HepG2 (cell line): Measurements from ENCODE around the gene ACADS. TPM values are rescaled to one million over a fixed set of nuclear protein-coding genes. Genes with fewer than 3 reads are reported as not detected.
A peak's percentile ranks its signal among the peaks of the same experiment; 100 is the strongest.

ENCODE experiments used
- ATAC-seq: fragments of 200-7000 bp; cut with Tn5 transposase; 3 replicates; pipeline ENCODE4 v1.9.1; 2020; ENCODE audit warnings: mild to moderate bottlenecking, moderate library complexity
- Bru-seq: library from RNA; stranded (reverse); fragments of 400-500 nt; gene quantifications from one replicate; lab custom pipeline; 2021; lab: Mats Ljungman, UMichigan
- BruChase-seq, 2 experiments: library from RNA; stranded (reverse); fragments of 400-500 nt; gene quantifications; one replicate each; lab custom pipeline; 2021; lab: Mats Ljungman, UMichigan
- BruUV-seq: library from RNA; stranded (reverse); fragments of 400-500 nt; replicated peaks from 2 replicates; lab custom pipeline; 2021; lab: Mats Ljungman, UMichigan
- CTCF ChIA-PET: fragments of 300-600 bp; formaldehyde crosslinking; extraction: SDS; loops from one replicate; lab custom pipeline; 2021; ENCODE audit warnings: low total read pairs, inconsistent platforms, low intra/inter-chr PET ratio; lab: Yijun Ruan, JAX
- POLR2A ChIA-PET: fragments of 350-600 bp; sonication (Branson Sonifier 250); formaldehyde crosslinking; loops from one replicate; lab custom pipeline; 2020; ENCODE audit warnings: antibody characterized with exemption, inconsistent platforms; lab: Yijun Ruan, JAX
- DNase-seq: peaks from one replicate; pipeline ENCODE4 v3.0.0-alpha.2; 2015; ENCODE audit warnings: low spot score
- FAIRE-seq: peaks from 3 replicates; lab custom pipeline; 2011; peaks lifted over from hg19 to GRCh38; lab: Jason Lieb, UNC
- H2AFZ ChIP-seq: one replicate; pipeline ENCODE4 v1.6.1; 2011; ENCODE audit warnings: low read length, inconsistent platforms
- H3K27ac ChIP-seq: fragments of 300-600 bp; 3 replicates; pipeline ENCODE4 v1.8.0; 2011; ENCODE audit warnings: mixed run types, mild to moderate bottlenecking, mixed read lengths, low read length, inconsistent platforms; ENCODE audit not compliant: insufficient read depth; ENCODE audit errors: extremely low read length
- H3K27me3 ChIP-seq, 2 experiments: fragments of 200-600 bp in 1 of 2; 2 replicates in 1 of 2; 3 replicates in 1 of 2; pipeline versions ENCODE4 v1.6.0 to v1.8.0; 2011; ENCODE audit warnings: low read length in 2 of 2, mild to moderate bottlenecking in 2 of 2, moderate library complexity in 2 of 2, inconsistent platforms in 1 of 2; ENCODE audit not compliant: insufficient read depth in 2 of 2, control insufficient read depth in 1 of 2
- H3K36me3 ChIP-seq, 2 experiments: fragments of 200-600 bp in 1 of 2; replicated peaks in 1 of 2; 2 replicates in 1 of 2; 3 replicates in 1 of 2; pipeline versions ENCODE4 v1.5.1 to v1.8.0; 2011; ENCODE audit warnings: low read length in 2 of 2, inconsistent platforms in 1 of 2; ENCODE audit not compliant: insufficient read depth in 2 of 2, control insufficient read depth in 1 of 2
- H3K4me1 ChIP-seq: 2 replicates; pipeline ENCODE4 v1.5.1; 2012; ENCODE audit warnings: low read length, inconsistent platforms; ENCODE audit not compliant: insufficient read depth
- H3K4me2 ChIP-seq: 2 replicates; pipeline ENCODE4 v1.6.0; 2011; ENCODE audit warnings: low read depth, low read length, inconsistent platforms
- H3K4me3 ChIP-seq, 3 experiments: fragments of 200-600 bp in 1 of 3; sonication (generic), shearing (Covaris generic) in 1 of 3; replicated peaks in 1 of 3; 2 replicates each; pipeline ENCODE4 v1.5.1; 2011 to 2016; ENCODE audit warnings: low read length in 3 of 3, inconsistent platforms in 2 of 3, low read depth in 2 of 3, mild to moderate bottlenecking in 2 of 3, control low read depth in 1 of 3, mixed read lengths in 1 of 3; ENCODE audit not compliant: insufficient read depth in 1 of 3
- H3K79me2 ChIP-seq: one replicate; pipeline ENCODE4 v1.6.1; 2011; ENCODE audit warnings: low read length, inconsistent platforms; ENCODE audit not compliant: insufficient read depth
- H3K9ac ChIP-seq: 2 replicates; pipeline ENCODE4 v1.6.0; 2011; ENCODE audit warnings: mild to moderate bottlenecking, low read depth, low read length, inconsistent platforms; ENCODE audit not compliant: insufficient read depth
- H3K9me3 ChIP-seq: 2 replicates; pipeline ENCODE4 v1.5.1; 2012; ENCODE audit warnings: mild to moderate bottlenecking, low read length
- H4K20me1 ChIP-seq: 2 replicates; pipeline ENCODE4 v1.6.0; 2011; ENCODE audit warnings: inconsistent platforms, mild to moderate bottlenecking, low read length, moderate library complexity; ENCODE audit not compliant: insufficient read depth
- CBX2 ChIP-seq, 2 experiments: fragments of 200-600 bp in 1 of 2; sonication (generic); formaldehyde crosslinking in 1 of 2; IDR thresholded peaks; 2 replicates each; pipeline versions ENCODE4 v1.7.0 to v1.8.1; 2018 to 2022; ENCODE audit warnings: low read depth in 2 of 2, low read length in 1 of 2, mild to moderate bottlenecking in 1 of 2, missing genetic modification reagents in 1 of 2
- HDAC2 ChIP-seq: sonication (generic); formaldehyde crosslinking; IDR thresholded peaks from 2 replicates; pipeline ENCODE4 v1.4.0; 2020; ENCODE audit warnings: missing genetic modification reagents
- SRSF1 ChIP-seq: fragments of 200-400 bp; formaldehyde crosslinking; optimal IDR thresholded peaks from 2 replicates; pipeline ENCODE3; 2017; ENCODE audit warnings: mild to moderate bottlenecking, low read depth, low read length, moderate library complexity
- TAF1 ChIP-seq: sonication (generic); formaldehyde crosslinking; IDR thresholded peaks from 2 replicates; pipeline ENCODE4 v1.4.0; 2020; ENCODE audit warnings: missing genetic modification reagents
- TEAD2 ChIP-seq: sonication (generic); formaldehyde crosslinking; IDR thresholded peaks from 2 replicates; pipeline ENCODE4 v1.9.0; 2021; ENCODE audit warnings: missing genetic modification reagents
- ZGPAT ChIP-seq: IDR thresholded peaks from 2 replicates; pipeline ENCODE4 v1.6.1; 2016; ENCODE audit warnings: mild to moderate bottlenecking
- ZNF337 ChIP-seq: sonication (generic); formaldehyde crosslinking; IDR thresholded peaks from 2 replicates; pipeline ENCODE4 v1.5.1; 2020; ENCODE audit warnings: missing genetic modification reagents, low read depth, mild to moderate bottlenecking, borderline replicate concordance
- ZNF501 ChIP-seq: sonication (generic); formaldehyde crosslinking; IDR thresholded peaks from 2 replicates; pipeline ENCODE4 v1.5.1; 2020; ENCODE audit warnings: mild to moderate bottlenecking, moderate library complexity, missing genetic modification reagents
- ZNF564 ChIP-seq: sonication (generic); formaldehyde crosslinking; IDR thresholded peaks from 2 replicates; pipeline ENCODE4 v1.8.1; 2023; ENCODE audit warnings: mild to moderate bottlenecking, missing genetic modification reagents
- ZNF883 ChIP-seq: sonication (generic); formaldehyde crosslinking; IDR thresholded peaks from 2 replicates; pipeline ENCODE4 v1.5.1; 2020; ENCODE audit warnings: mild to moderate bottlenecking, missing genetic modification reagents; ENCODE audit errors: not compliant biosample characterization
- WGBS: methylation state at CpG from one replicate; pipeline ENCODE4 v1.1.6; 2017; ENCODE audit warnings: low lambda C conversion rate; 5-methylcytosine and 5-hydroxymethylcytosine counted together
- in situ Hi-C: cut with HindIII; loops from 2 replicates; pipeline ENCODE4 v1.10.0; 2017; ENCODE audit warnings: low pct_unique_long_range_greater_than_20kb; ENCODE audit not compliant: extremely low pct_ligation_motif_present
- intact Hi-C: fragments of 100-400 bp; cut with micrococcal nuclease; formaldehyde crosslinking; loops from one replicate; pipeline ENCODE4 v1.10.0; 2022; ENCODE audit not compliant: unreplicated experiment
- long read RNA-seq, 2 experiments: library from RNA in 1 of 2; library from polyadenylated mRNA in 1 of 2; stranded (forward) in 1 of 2; unstranded in 1 of 2; transcript quantifications; one replicate each; pipeline ENCODE4 v2.0.0, GENCODE V29; 2019 to 2022
- polyA minus RNA-seq, 3 experiments: library from RNA; depleted of rRNA, polyadenylated mRNA; stranded (reverse); fragments of >200 nt; gene quantifications; 2 replicates each; pipeline ENCODE4 v1.2.3, GENCODE V29; 2011; ENCODE audit warnings: low replicate concordance in 1 of 3
- polyA plus RNA-seq, 8 experiments: library from polyadenylated mRNA; depleted of rRNA in 3 of 8; stranded (reverse) in 7 of 8; unstranded in 1 of 8; fragments of >200 nt; fragmentation: Illumina TruSeq in 4 of 8; extraction: Trizol in 4 of 8; gene quantifications; 2 replicates each; pipeline versions ENCODE4 v1.2.1 to v1.2.3, GENCODE V29; 2011 to 2016; ENCODE audit warnings: low read depth in 4 of 8, missing spikeins in 1 of 8, mixed read lengths in 1 of 8; ENCODE audit not compliant: insufficient read depth in 1 of 8
- total RNA-seq, 5 experiments: library from RNA; depleted of rRNA; stranded (reverse); fragments of >200 nt; fragmentation: Illumina TruSeq; extraction: Trizol; gene quantifications; 2 replicates each; pipeline ENCODE4 v1.2.3, GENCODE V29; 2016; ENCODE audit warnings: low read depth in 1 of 5

Gene ACADS
- total RNA-seq (2016; rRNA removed; fragmentation: Illumina TruSeq; extraction: Trizol), result 22.4 and 27.7 TPM in 2 replicates
- total RNA-seq (2016; cell fraction: cytosol; rRNA removed; fragmentation: Illumina TruSeq; extraction: Trizol; ENCODE audit: low read depth), result 6.0 and 6.3 TPM in 2 replicates
- 23.1 and 29.1 TPM in 2 replicates for total RNA-seq (2016; cell fraction: insoluble cytoplasmic fraction; rRNA removed; fragmentation: Illumina TruSeq; extraction: Trizol)
- total RNA-seq (2016; cell fraction: membrane; rRNA removed; fragmentation: Illumina TruSeq; extraction: Trizol), result 9.4 and 9.6 TPM in 2 replicates
- total RNA-seq (2016; cell fraction: nucleus; rRNA removed; fragmentation: Illumina TruSeq; extraction: Trizol), result 15.4 and 17.9 TPM in 2 replicates
- 17.4 and 25.4 TPM in 2 replicates for polyA plus RNA-seq (2011; rRNA removed)
- 18.0 and 24.2 TPM in 2 replicates for polyA plus RNA-seq (2011; cell fraction: cytosol; rRNA removed)
- polyA plus RNA-seq (2011; cell fraction: nucleus; rRNA removed), result 56.5 and 57.9 TPM in 2 replicates
- polyA plus RNA-seq (2012), result 16.1 and 18.5 TPM in 2 replicates
- 4.5 and 4.6 TPM in 2 replicates for polyA plus RNA-seq (2016; cell fraction: cytosol; fragmentation: Illumina TruSeq; extraction: Trizol; ENCODE audit: low read depth)
- polyA plus RNA-seq (2016; cell fraction: insoluble cytoplasmic fraction; fragmentation: Illumina TruSeq; extraction: Trizol; ENCODE audit: low read depth), result 17.0 and 22.0 TPM in 2 replicates
- polyA plus RNA-seq (2016; cell fraction: membrane; fragmentation: Illumina TruSeq; extraction: Trizol; ENCODE audit: low read depth), result 5.6 and 5.7 TPM in 2 replicates
- polyA plus RNA-seq (2016; cell fraction: nucleus; fragmentation: Illumina TruSeq; extraction: Trizol; ENCODE audit: insufficient read depth, low read depth), result 30.9 and 31.9 TPM in 2 replicates
- 6.9 and 23.2 TPM in 2 replicates for polyA minus RNA-seq (2011; rRNA and poly(A)+ RNA removed; ENCODE audit: low replicate concordance)
- 15.2 and 16.1 TPM in 2 replicates for polyA minus RNA-seq (2011; cell fraction: cytosol; rRNA and poly(A)+ RNA removed)
- 9.3 and 10.6 TPM in 2 replicates for polyA minus RNA-seq (2011; cell fraction: nucleus; rRNA and poly(A)+ RNA removed)
- percentile 60 among the genes with signal in this experiment for Bru-seq, nascent RNA
- BruChase-seq, experiment 1, labeled RNA remaining after a 6-hour chase, result percentile 67 among the genes with signal in this experiment
- percentile 69 among the genes with signal in this experiment for BruChase-seq, experiment 2, labeled RNA remaining after a 2-hour chase
- long read RNA-seq, experiment 1, transcript ACADS-201 (10 exons, 1,950 nt), result major isoform, 92 of 104 reads
- long read RNA-seq, experiment 1, partial matches to known transcripts, result 7 of 104 reads
- long read RNA-seq, experiment 1, other reads (novel, unspliced or antisense), result 5 of 104 reads
- long read RNA-seq, experiment 2, transcript ACADS-201 (10 exons, 1,950 nt), result major isoform, 53 of 70 reads
- long read RNA-seq, experiment 2, partial matches to known transcripts, result 9 of 70 reads
- long read RNA-seq, experiment 2, other reads (novel, unspliced or antisense), result 8 of 70 reads

- intact Hi-C loops (no loop called here), in situ Hi-C loops (no loop called here)
- H3K36me3 ChIP-seq, result peaks cover 12 to 33% of the 10 kb centered on the region in 2 experiments
- ChIA-PET POLR2A (interaction anchor here (1.0 to 1.2 kb wide), 2 partner anchors 16 to 254 kb away, joined by 3 read pairs; no protein-coding TSS in a partner anchor), CTCF (no interaction called here)
- no peaks in the 10 kb centered on the region for H3K9me3 ChIP-seq
- WGBS, result 10% methylated on average over 11 of the region's 66 CpGs
- H3K4me2 ChIP-seq, result peak within 1 kb of the TSS; percentile 92
- H3K9ac ChIP-seq, result peak within 1 kb of the TSS; percentile 84
- DNase-seq (peak; percentile 73), FAIRE-seq (peak; percentile 32), ATAC-seq (peak; percentile 98)
- H3K27me3 ChIP-seq, result no peaks in the 10 kb centered on the region
- peaks cover 8% of the 10 kb centered on the region for H3K79me2 ChIP-seq
- no TSS peak for BruUV-seq
- peak within 1 kb of the TSS; percentile 72 for H3K27ac ChIP-seq
- no peaks in the 10 kb centered on the region for H4K20me1 ChIP-seq
- peak within 1 kb of the TSS; percentile 59 for H2AFZ ChIP-seq
- H3K4me1 ChIP-seq, result peaks cover 29% of the 10 kb centered on the region
- peak within 1 kb of the TSS; percentile 68 to 85 (median 80) for H3K4me3 ChIP-seq
- TF ChIP-seq ZNF883 (CRISPR knock-in tag) (peak; percentile 83), HDAC2 (CRISPR knock-in tag) (peak; percentile 30; the same call in 1 of the 2 replicates), ZNF337 (no peak), SRSF1 (peak; percentile 32), CBX2 (IDR thresholded peaks at IDR 0.05; ENCODE audit: low read depth, low read length) (no peak), CBX2 (CRISPR knock-in tag; IDR thresholded peaks at IDR 0.05; ENCODE audit: low read depth) (no peak), TAF1 (peak; percentile 79), ZNF501 (CRISPR knock-in tag) (peak; percentile 65; the same call in 1 of the 2 replicates), TEAD2 (CRISPR knock-in tag) (no peak), ZGPAT (CRISPR knock-in tag) (peak; percentile 72; the same call in 1 of the 2 replicates), ZNF564 (peak; percentile 69; the same call in 1 of the 2 replicates)
Observed at GRCh38 chr12:120725659-120726509, at the start of gene ACADS. Gene ACADS, plus strand, starts transcription at chr12:120725826. Its CDS starts 60 bp downstream, at chr12:120725886.
